OCI-LY1 (cell line): Measurements from ENCODE around the gene SUGCT.

ENCODE experiments used
- CTCF ChIP-seq: fragments of 200-600 bp; sonication (generic), shearing (Covaris generic); IDR thresholded peaks from 2 replicates; pipeline ENCODE4 v1.5.1; 2017; ENCODE audit warnings: mild to moderate bottlenecking, antibody characterized with exemption, low read length, moderate library complexity, mixed read lengths
- EZH2 ChIP-seq: fragments of 200-600 bp; sonication (generic), shearing (Covaris generic); IDR thresholded peaks from 2 replicates; pipeline ENCODE4 v1.8.0; 2017; ENCODE audit warnings: borderline replicate concordance, mixed run types, mild to moderate bottlenecking, antibody characterized with exemption, low read length, moderate library complexity, mixed read lengths

- TF ChIP-seq CTCF (no peak), EZH2 (no peak)
These were observed 397.2 kb downstream of the SUGCT start for GRCh38 chr7:40531956-40532355.
